HG03457 (cell line): ENCODE data around the gene LRRC14B.
"Not testable (repeated sequence)": the region's sequence is repeated elsewhere in the genome, so short reads cannot be mapped to it uniquely, and the experiment has no call there.

Source experiments
- ATAC-seq: cut with Tn5 transposase; IDR thresholded peaks from one replicate; pipeline ENCODE4 v1.9.1; 2021; ENCODE audit warnings: moderate number of reproducible peaks; ENCODE audit not compliant: unreplicated experiment

The LRRC14B gene

DNA sequence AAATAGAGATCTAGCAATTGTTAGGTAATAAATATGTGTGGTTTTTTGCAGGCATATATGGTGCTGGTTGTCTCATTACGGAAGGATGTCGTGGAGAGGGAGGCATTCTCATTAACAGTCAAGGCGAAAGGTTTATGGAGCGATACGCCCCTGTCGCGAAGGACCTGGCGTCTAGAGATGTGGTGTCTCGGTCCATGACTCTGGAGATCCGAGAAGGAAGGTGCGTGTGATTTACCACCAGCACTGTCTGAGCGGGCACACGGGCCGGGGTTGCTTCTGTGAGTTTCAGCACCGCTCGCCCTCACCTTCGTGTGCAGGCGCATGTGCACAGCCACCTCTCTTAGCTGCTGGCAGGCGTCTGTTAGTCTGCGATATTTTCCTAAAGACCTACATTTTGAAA lies 42.1 kb downstream of the LRRC14B start:
- ATAC-seq, result not testable (repeated sequence)

GRCh38 chr5:234450-234849 lies 43.2 kb downstream of the LRRC14B start:
- no peak for ATAC-seq

- ATAC-seq, result not testable (repeated sequence)
Observed at GRCh38 chr5:235527-235926, 44.2 kb downstream of the LRRC14B start.

DNA sequence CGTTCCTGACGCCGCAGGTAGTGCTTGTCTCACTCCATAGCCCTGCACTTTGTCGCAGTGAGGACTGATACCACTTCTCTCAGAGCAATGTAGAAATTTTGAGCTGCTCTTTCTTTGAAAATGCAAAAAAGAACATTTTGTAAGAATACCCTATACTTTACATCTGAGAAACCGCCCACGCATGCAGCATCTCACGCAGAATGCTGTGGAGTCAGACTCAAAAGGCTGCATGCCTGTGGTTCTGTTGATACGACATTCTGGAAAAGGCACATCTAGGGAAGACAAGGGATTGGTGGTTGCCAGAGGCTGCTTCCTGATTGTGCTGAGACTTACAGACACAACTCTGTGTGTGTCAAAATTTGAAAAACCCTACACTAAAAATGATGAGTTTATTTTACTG lies 46.6 kb downstream of the LRRC14B start:
- ATAC-seq, result not testable (repeated sequence)

DNA sequence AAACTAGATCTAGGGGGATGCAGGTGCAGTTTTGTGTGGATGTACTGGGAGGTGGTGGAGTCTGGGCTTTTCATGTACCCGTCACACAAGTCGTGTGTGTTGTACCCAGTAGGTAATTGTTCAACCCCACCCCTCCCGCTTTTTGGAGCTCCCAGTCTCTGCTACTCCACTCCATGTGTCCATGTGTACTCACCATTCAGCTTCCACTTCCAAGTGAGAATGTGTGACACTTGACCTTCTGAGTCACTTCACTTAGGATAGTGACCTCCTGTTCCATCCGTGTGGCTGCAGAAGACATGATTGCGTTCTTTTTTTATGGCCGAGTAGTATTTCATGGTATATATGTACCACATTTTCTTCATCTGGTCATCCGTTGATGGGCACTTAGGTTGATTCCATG lies 49.3 kb downstream of the LRRC14B start:
- not testable (repeated sequence) for ATAC-seq

DNA sequence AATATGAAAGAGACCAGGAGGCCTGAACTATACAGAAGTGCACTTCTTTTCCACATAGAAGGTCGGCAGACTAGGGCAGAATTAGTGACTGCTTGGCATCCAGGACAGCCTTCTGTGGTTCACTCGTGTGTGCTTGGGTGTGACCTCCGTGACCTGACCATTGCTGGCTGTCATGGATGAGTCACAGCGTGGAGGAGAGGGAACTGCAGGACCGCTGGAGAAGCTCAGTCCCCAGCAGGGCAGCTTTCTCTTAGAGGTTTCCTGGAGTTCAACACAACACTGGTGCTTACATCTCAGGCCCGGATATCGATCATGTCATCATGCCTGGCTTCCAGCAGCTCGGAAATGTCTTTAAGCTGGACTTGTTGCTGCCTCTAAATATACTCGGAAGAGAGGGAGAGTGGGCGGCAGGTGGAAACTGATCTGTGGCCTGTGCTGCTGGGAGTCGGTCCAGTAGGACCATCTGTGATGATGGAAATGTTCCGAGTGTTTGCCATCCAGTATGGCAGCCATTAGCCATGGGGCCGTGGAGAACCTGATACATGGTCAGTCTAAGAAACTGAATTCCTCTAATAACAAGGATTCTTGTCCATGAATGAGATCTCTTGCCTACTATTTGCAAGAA lies 49.9 kb downstream of the LRRC14B start:
- not testable (repeated sequence) for ATAC-seq

DNA sequence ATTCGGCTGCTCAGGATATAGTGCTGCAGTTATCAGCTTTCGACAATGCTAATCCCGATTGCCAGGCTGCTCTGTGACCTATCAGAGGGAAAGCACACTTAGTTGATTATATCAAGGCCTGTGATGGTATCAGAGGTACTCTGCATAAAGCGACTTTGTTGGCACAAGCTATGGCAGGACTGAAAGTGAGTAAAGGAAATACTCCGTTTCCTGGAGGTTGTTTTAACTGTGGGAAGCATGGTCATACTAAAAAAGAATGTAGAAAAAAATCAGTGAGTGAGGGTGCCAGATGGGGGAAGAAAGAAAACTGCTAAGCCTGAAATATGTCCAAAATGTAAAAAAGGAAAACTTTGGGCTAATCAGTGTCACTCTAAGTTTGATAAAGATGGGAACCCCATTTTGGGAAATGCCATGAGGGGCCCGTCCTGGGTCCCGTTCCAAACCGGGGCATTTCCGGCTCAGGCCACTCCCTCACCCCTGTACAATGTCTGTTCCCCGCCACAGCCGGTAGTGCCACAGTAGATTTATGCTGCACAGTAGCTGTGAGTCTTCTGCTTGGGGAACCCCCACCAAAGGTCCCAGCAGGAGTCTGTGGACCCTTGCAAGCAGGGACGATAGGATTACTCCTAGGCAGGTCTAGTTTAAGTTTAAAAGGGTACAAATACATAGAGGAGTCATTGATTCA lies 52.5 kb downstream of the LRRC14B start:
- ATAC-seq, result not testable (repeated sequence)

- ATAC-seq, result not testable (repeated sequence)
Observed at GRCh38 chr5:245717-246116, 54.4 kb downstream of the LRRC14B start.
